AG09319 (cell line): ENCODE data around the gene LRRC3C.

Experiments
- DNase-seq: peaks from one replicate; pipeline ENCODE4 v3.0.0-alpha.2; 2010; ENCODE audit warnings: low read depth; ENCODE audit errors: extremely low read depth
- CTCF ChIP-seq: IDR thresholded peaks from 2 replicates; pipeline ENCODE4 v1.5.1; 2011; ENCODE audit warnings: low read depth, mild to moderate bottlenecking, inconsistent platforms, low read length, moderate library complexity

Gene LRRC3C

GRCh38 chr17:39920218-39921210 is 7.0 kb upstream of the LRRC3C start:
- no peak for DNase-seq
- TF ChIP-seq CTCF, result no peak

DNA sequence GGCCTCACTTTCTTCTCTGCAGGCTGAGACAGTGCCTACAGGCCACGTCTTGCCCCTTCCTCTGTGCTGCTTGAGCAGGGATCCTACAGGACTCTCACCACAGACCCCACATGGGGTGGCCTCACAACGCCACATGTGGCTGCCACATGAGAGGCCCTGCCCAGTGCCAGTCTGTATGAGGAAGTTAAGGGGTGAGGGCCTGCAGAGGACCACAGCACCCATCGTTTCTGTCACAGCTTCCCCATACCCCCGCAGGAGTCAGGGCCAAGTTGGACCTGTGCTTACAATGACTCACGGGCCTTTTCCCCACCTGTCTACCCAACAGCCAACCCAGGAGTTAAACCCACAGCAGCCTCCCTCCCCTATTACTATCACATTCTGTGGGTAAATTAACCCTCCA is 6.2 kb upstream of the LRRC3C start:
- TF ChIP-seq CTCF, result no peak
- no peak for DNase-seq

GRCh38 chr17:39922006-39922405 is 5.5 kb upstream of the LRRC3C start:
- TF ChIP-seq CTCF, result no peak
- no peak for DNase-seq

DNA sequence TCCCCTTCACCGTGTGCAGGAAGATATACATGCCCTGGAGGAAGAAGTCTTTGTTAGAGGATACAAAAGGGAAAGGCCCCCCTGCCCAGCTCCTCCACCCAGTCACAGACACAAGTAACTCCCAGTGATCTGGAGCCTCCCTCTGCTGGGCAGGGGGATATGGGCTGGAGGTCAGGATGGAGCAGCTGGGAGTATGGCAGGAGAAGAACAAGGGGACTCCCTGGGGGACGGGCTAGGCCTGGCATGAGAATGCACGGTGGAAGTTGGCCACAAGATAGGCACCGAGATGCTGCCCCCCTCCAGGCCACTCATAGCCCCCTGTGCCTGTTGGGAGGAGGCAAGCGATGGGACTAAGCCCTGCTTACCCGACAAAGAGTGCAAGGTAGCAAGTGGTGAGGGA is 4.3 kb upstream of the LRRC3C start:
- no peak for TF ChIP-seq CTCF
- DNase-seq, result no peak

DNA sequence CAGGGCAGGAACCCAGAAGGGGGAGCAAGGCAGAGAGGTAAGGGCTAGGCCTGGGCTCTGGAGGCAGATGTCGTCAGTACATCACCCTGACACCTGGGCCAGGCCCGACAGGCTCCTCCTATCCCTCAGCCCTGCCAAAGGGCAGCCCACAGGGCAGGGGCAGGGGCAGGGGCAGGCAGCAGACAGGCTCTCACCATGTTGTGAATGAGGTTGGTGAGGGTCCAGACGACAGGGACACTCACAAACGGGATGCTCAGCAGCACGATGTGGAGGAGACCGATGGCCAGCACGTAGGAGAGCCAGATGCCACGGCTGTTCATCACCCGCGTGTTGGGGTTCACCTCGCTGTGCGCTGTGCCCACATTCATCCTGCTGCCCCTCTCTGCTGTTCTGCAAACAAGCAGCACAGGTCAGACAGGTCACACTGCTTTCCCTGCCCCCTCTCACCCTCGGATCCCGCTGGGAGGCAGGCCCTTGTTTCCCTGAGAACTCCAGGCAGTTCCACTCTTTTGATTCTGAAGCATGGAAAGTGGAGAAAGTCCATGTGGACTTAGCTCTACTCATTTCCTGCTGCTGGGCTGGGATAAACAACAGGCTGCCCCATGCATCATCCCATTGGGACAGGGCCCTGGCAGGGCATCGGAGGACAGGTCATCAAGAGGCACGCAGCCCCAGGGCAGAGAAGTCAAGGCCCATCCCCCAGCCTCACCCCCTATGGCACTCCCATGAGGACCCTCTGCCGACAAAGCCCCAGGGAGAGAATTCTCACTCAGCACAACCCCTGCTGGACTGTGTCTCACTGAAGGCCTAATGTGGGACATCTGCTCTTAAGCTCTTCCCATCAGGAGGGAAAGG is 3.5 kb upstream of the LRRC3C start:
- no peak for DNase-seq
- TF ChIP-seq CTCF, result peak; percentile 24

GRCh38 chr17:39924691-39925055 is 2.9 kb upstream of the LRRC3C start:
- DNase-seq, result no peak
- no peak for TF ChIP-seq CTCF
